Erythroblast (primary cell): Measurements from ENCODE around the gene FOXB2.

ENCODE experiments used
- GATA1 ChIP-seq: IDR thresholded peaks from 2 replicates; pipeline ENCODE4 v1.6.1; 2011; ENCODE audit warnings: low read depth, mild to moderate bottlenecking, control low read depth, low read length, moderate library complexity
- POLR2A ChIP-seq: IDR thresholded peaks from 2 replicates; pipeline ENCODE4 v1.6.1; 2011; ENCODE audit warnings: mild to moderate bottlenecking, low read length

GRCh38 chr9:77013932-77014596, 5.4 kb upstream of the FOXB2 start:
- TF ChIP-seq POLR2A, result no peak
- no peak for TF ChIP-seq GATA1
